Measurements from ENCODE around the gene KCNQ4.

Gene KCNQ4

GRCh38 chr1:40861224-40862003 lies 77.8 kb downstream of the KCNQ4 start:
- DNase-seq (ENCODE audit: low spot score), result no peak

GRCh38 chr1:40862008-40862863 lies 78.6 kb downstream of the KCNQ4 start, which contains the start of gene CITED4:
CITED4 (minus strand) TSS chr1:40862363; CDS start chr1:40862127, 236 bp downstream.
- peak; percentile 92 for DNase-seq (ENCODE audit: low spot score)

GRCh38 chr1:40868051-40868723 lies 84.6 kb downstream of the KCNQ4 start:
- DNase-seq (ENCODE audit: low spot score), result no peak

GRCh38 chr1:40870135-40870728 lies 86.6 kb downstream of the KCNQ4 start:
- no peak for DNase-seq (ENCODE audit: low spot score)

GRCh38 chr1:40872276-40872675 lies 88.7 kb downstream of the KCNQ4 start:
- no peak for DNase-seq (ENCODE audit: low spot score)

GRCh38 chr1:40873863-40874472 lies 90.4 kb downstream of the KCNQ4 start:
- no peak for DNase-seq (ENCODE audit: low spot score)

- no peak for DNase-seq (ENCODE audit: low spot score)
These were observed 92.8 kb downstream of the KCNQ4 start for GRCh38 chr1:40876436-40876761.

- DNase-seq (ENCODE audit: low spot score), result no peak
These were observed 93.3 kb downstream of the KCNQ4 start for GRCh38 chr1:40876891-40877290.

GRCh38 chr1:40877698-40878097 lies 94.1 kb downstream of the KCNQ4 start:
- DNase-seq (ENCODE audit: low spot score), result peak; percentile 22

GRCh38 chr1:40878906-40879305 lies 95.3 kb downstream of the KCNQ4 start:
- no peak for DNase-seq (ENCODE audit: low spot score)

- DNase-seq (ENCODE audit: low spot score), result no peak
These were observed 96.0 kb downstream of the KCNQ4 start for GRCh38 chr1:40879482-40880175.

- no peak for DNase-seq (ENCODE audit: low spot score)
These were observed 97.4 kb downstream of the KCNQ4 start for GRCh38 chr1:40880813-40881549.

GRCh38 chr1:40884055-40884795 lies 100.6 kb downstream of the KCNQ4 start:
- DNase-seq (ENCODE audit: low spot score), result no peak

- DNase-seq (ENCODE audit: low spot score), result no peak
These were observed 102.9 kb downstream of the KCNQ4 start for GRCh38 chr1:40886318-40887011.

GRCh38 chr1:40887012-40887378 lies 103.4 kb downstream of the KCNQ4 start:
- no peak for DNase-seq (ENCODE audit: low spot score)

GRCh38 chr1:40887652-40888051 lies 104.1 kb downstream of the KCNQ4 start:
- DNase-seq (ENCODE audit: low spot score), result no peak

Data from globus pallidus (tissue), 1 donor.